Right ventricle myocardium superior (tissue), 1 donor: ENCODE data around the gene CD302. TPM values are rescaled to one million over a fixed set of nuclear protein-coding genes. Genes with fewer than 3 reads are reported as not detected.
"Not testable (repeated sequence)": the region's sequence is repeated elsewhere in the genome, so short reads cannot be mapped to it uniquely, and the experiment has no call there.

ENCODE experiments used
- ATAC-seq: fragments of 200-7000 bp; cut with Tn5 transposase; one replicate; pipeline ENCODE4 v1.9.1; 2020; ENCODE audit warnings: mild to moderate bottlenecking; ENCODE audit not compliant: poor library complexity
- DNase-seq: peaks from one replicate; pipeline ENCODE4 v3.0.0-alpha.2; 2020
- intact Hi-C: fragments of 100-400 bp; cut with DNase I; formaldehyde crosslinking; loops from one replicate; pipeline ENCODE4 v1.11.2; 2022
- total RNA-seq: library from RNA; stranded (reverse); fragmentation: NEBNext Ultra II Directional; extraction: Animal tissue kit (Norgen Biotek cat#: 25700); gene quantifications from one replicate; pipeline ENCODE4 v1.2.1, GENCODE V29; 2021
- donor health status: DM: no; HTN: yes; CAD: no; lungs with severe emphysema.

Gene CD302
- total RNA-seq, 1 donor from 2014 or later: 19.7 TPM

DNA sequence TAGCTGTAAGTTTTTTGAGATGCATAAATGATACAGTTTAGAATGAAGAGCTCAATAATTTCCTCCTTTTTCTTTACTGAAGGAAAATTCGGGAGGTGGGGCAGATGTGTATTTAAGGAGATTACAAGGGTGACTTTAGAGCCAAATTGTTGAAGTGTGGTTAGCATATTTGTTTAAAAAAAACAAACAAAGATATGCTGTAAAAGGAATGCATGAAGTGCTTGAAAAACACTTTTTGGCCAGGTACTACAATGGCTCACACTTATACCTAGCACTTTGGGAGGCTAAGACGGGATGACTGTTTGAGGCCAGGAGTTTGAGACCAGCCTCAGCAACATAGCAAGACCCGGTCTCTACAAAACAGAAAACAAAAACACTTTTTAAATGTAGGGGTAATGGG, 38.4 kb downstream of the CD302 start:
- DNase-seq (no peak), ATAC-seq (no peak)
- intact Hi-C loops: no loop called here

DNA sequence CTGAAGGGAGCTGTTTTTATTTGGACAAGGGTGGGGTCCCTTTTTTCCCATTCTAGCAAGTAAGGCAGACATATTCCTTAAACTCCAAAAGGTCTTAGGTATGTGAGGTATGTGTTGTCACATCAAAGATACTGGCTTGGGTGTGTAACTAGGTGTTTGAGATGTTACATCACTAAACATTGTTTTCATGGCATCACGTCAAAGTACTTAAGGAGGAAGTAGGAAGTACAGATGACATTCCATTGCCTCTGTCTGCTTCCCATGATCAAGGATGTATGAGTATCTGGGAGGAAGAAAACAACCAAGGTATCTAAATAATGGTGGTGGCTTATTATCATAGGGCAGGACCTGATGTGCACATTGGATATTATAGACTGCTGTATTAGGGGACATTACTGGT, 39.3 kb downstream of the CD302 start:
- DNase-seq (no peak), ATAC-seq (no peak)
- intact Hi-C loops: no loop called here

DNA sequence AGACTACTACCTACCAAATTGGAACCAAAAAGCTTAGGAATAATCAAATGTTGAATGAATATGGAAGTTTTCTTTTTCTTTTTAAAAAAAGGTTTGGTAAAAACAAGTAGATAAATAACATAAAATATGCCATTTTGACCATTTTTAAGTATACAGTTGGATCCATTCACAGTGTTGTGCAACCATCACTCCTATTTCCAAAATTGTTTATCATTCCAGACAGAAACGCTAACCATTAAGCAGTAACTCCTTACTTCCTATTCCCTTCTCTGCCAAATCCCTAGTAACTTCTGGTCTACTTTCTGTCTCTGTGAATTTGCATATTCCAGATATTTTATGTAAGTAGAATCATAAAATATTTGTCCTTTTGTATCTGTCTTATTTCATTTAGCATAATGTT, 39.8 kb downstream of the CD302 start:
- intact Hi-C loops: no loop called here
- DNase-seq (no peak), ATAC-seq (no peak)

DNA sequence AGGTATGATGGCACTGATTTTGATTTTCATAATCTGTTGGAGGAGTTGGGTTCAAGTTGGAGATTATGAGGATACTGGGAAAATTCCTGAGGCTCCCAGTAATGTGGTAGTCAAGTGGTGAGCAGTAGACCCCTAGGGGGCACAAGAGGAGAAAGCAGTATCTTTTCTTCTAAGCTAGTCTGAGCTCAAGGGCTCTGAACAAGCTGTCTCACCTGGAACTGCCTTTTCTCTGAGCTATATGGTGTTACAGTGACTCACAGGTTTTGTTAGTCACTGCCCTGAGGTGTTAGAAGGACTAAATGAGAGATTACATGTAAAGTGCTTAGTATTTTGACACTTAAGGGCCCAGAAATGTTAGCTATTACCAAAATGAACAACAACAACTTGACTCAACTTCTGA, 42.2 kb downstream of the CD302 start:
- intact Hi-C loops: no loop called here
- no peak for ATAC-seq
- DNase-seq: no peak

DNA sequence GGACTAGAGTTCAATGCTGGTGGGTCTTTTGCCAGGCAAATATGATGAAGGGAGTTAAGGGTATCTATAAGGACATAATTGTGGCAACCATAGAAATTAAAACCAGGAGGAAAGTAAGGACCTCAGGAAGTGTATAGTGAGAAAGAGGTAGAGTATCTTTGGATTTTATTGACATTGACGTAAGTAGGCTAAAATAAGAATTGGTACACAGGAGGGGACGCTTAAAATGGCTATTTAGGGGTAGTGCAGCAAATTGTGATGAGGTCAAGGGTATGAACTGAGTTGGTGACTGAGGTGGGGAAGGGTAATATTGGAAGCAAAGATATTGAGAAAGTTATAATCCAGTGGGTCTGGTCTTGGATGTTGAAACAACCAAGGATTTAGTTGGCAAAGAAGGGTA, 43.0 kb downstream of the CD302 start:
- intact Hi-C loops: no loop called here
- DNase-seq (no peak), ATAC-seq (peak; percentile 22)

DNA sequence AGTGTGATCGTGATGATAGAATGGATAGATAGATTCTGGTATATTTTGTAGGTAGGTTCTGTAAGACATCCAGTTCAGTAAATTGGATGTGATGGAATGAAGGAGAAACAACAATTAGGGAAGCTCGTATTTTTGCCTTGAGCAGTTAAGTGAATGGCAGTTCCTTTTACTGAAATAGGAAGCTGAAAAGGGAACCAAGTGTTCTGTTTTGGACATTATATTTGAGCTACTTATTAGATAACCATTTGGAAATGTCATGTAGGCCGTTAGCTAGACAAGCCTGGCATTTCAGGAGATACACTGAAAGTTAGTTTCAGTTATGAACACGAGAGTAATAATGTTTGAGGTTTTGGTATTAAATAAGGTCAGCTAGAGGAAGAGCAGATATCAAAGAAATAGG, 44.2 kb downstream of the CD302 start:
- intact Hi-C loops: no loop called here
- DNase-seq (no peak), ATAC-seq (peak; percentile 43)

DNA sequence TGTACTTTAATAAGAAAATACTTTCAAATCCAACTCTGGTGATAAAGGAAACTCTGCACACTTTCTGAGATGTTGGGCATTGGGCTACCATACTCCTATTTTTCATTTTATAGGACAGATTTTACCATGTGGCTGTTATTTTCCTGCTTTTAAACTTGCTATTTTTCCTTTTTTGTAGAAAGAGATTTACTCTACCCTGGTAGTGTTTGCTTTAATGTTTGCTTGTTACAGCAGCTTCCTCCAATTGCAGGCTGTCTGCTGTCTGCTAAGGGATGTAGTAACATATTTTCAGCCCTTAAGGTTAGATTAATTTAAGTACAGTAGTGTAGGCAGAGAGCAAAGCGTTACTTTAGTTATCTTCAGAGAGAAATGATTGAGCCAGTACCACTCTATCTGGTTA, 47.1 kb downstream of the CD302 start:
- intact Hi-C loops: no loop called here

DNA sequence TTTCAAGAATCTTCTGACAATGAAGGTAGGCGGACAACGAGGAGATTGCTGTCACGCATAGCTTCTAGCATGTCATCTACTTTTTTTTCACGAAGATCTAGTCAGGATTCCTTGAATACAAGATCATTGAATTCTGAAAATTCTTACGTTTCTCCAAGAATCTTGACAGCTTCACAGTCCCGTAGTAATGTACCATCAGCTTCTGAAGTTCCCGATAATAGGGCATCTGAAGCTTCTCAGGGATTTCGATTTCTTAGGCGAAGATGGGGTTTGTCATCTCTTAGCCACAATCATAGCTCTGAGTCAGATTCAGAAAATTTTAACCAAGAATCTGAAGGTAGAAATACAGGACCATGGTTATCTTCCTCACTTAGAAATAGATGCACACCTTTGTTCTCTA, 49.9 kb downstream of the CD302 start:
- ATAC-seq (no peak), DNase-seq (no peak)
- intact Hi-C loops: no loop called here

More for the DNA sequence above, 47.1 kb downstream of the CD302 start:
- DNase-seq (no peak), ATAC-seq (no peak)

DNA sequence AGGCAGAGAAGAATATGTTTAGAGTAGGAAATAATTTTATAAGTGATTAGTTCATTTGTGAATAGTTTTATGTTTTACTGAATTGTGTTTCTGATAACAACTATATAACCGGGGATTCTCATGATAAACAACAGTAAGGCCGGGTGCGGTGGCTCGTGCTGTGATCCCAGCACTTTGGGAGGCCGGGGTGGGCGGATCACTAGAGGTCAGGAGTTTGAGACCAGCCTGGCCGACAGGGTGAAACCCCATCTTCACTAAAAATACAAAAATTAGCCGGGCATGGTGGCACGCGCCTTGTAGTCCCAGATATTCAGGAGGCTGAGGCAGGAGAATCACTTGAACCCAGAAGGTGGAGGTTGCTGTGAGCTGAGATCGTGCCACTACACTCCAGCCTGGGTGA, 52.8 kb downstream of the CD302 start:
- DNase-seq, ATAC-seq, intact Hi-C loops: not testable (repeated sequence)

DNA sequence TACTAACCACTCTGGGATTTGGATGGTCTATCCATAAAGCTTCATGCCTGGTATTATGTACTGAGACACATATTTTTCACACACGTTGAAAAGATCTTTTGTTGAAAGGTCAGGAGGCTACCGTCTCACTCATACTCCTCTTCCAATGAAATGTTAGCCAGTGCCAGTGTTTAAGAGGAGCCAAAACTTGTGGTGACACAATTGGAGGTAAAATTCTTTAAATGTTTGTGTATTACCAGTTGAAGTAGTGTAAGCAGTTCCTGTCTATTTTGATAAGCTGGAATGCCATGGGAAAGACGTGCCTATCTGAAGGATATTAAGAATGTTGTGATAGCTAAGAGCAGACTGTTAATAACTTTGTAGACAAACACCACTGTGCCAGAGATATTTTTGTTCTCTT, 53.6 kb downstream of the CD302 start:
- intact Hi-C loops: no loop called here
- no peak for DNase-seq
- peak; percentile 95 for ATAC-seq

DNA sequence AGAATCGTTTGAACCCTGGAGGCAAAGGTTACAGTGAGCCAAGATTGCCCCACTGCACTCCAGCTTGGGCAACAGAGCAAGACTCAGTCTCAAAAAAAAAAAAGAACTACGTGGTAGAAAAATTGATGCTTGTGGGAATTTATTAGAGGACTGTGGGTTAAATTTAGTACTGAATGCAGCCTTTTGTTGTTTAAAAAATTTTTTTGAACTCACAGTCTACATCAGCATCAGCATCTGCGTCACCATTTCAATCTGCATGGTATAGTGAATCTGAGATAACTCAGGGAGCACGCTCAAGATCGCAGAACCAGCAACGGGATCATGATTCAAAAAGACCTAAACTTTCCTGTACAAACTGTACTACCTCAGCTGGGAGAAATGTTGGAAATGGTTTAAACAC, 55.2 kb downstream of the CD302 start:
- intact Hi-C loops: no loop called here
- no peak for ATAC-seq

DNA sequence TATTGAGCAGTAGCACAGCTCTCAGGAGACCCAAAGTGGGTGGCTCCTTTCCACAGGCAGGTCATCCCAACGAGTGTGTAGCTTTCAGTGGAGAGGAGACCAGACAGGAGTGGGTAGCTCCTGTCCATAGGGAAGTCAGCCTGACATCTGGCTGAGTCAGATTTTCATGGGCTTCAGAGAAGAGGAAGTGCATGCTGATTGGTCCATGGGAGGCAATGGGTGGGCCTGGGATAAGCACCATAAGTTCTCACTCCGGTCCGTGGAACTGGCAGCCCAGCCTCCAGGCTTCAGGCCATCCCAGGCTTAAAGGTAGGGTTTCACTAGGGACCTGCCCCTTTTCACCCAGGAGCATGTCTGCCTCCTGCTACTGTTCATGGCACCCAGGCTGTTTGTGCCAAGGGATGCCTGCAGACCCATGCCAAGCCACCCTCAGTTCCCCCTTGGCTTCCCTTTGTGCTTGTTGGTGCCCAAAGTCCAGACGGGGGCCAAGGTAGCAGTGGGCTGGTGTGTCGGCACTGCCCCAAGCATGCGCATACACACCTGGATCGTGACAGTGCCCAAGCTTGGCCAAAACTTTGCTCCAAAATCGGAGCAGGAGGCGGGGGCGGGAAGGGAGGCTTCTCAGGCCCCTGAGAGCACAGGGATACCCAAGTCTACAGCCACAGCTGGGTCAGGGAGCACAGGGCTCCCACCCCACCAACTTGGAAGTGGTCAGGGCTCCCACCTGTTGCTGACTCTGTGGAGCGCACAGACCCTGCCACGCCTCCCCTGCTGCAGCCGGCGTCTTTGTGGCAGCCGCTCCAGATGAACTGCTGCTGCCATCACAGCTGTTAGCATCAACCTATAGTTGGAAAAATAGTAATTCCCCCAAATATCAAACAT, 59.3 kb downstream of the CD302 start:
- DNase-seq (no peak), ATAC-seq (peak; percentile 11)
- intact Hi-C loops: no loop called here

More for the DNA sequence above, 55.2 kb downstream of the CD302 start:
- no peak for DNase-seq

DNA sequence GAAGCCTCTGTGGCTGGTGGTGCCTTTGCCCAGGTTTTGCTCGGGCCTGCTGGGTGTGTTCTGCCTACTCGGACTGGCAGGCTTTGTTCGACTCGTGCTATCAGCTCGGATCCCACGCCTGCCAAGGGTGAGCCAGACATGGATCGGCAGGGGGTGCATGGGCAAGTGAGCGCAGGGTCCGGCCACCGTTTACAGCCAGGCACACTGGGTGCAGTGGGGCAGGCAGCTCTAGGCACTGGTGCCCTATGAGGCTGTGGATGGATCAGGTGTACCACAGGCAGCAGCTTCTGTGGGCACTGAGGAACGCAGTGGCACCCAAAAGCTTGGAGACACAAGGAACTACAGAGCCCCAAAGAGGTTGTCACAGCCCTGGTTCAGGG, 60.1 kb downstream of the CD302 start:
- peak; percentile 73 for ATAC-seq
- peak; percentile 61 for DNase-seq
- intact Hi-C loops: no loop called here

DNA sequence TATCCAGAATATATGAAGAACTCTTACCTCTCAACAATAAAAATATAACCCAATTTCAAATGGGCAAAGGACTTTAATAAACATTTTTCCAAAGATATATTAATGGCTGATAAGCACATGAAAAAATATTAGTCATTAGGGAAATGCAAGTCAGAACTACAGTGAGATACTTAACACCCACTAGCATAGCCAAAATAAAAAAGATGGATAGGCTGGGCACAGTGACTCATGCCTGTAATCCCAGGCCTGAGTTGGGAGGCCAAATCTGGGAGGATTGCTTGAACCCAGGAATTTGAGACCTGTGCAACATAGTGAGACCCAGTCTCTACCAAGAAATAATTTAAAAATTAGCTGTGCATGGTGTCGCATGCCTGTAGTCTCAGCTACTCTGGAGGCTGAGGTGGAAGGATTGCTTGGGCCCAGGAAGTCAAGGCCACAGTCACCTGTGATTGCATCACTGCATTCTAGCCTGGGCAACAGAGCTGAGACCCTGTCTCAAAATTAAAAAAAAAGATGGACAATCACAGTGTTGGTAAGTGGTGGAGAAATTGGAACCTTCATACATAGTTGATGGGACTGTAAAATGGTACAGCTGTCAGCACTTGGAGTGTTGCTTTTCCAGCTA, 60.6 kb downstream of the CD302 start:
- no peak for ATAC-seq
- intact Hi-C loops: no loop called here
- no peak for DNase-seq

DNA sequence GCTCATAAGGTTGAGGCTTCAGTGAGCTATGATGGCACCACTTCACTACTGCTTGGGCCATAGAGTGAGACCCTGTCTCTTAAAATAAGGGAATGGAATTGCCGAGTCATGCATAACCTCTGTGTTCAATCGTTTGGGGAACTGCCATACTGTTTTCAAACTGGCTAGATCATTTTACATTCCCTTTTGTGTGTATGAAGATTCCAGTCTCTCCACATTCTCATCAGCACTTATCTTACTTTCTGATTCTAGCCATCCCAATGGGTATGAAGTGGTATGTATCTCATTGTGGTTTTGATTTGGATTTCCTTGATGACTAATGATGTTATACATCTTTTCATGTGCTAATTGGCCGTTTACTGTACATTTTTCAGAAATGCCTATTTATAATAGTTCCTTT, 62.0 kb downstream of the CD302 start:
- no peak for ATAC-seq

DNA sequence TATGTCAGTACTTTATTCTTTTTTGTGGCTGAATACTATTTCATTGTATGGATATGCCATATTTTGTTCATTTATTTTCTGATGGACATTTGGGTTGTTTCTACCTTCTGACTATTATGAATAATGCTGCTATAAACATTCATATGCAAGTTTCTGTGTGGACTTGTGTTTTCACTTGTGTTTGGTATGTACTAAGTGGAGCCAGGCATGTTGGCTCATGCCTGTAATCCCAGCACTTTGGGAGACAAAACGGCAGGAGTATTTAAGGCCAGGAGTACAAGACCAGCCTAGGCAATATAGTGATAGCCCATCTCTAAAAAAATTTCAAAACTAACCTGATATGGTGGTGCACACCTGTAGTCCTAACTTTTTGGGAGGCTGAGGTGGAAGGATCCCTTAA, 62.4 kb downstream of the CD302 start:
- DNase-seq: no peak
- intact Hi-C loops: no loop called here
- no peak for ATAC-seq

More for the DNA sequence above, 62.0 kb downstream of the CD302 start:
- intact Hi-C loops: no loop called here
- no peak for DNase-seq

DNA sequence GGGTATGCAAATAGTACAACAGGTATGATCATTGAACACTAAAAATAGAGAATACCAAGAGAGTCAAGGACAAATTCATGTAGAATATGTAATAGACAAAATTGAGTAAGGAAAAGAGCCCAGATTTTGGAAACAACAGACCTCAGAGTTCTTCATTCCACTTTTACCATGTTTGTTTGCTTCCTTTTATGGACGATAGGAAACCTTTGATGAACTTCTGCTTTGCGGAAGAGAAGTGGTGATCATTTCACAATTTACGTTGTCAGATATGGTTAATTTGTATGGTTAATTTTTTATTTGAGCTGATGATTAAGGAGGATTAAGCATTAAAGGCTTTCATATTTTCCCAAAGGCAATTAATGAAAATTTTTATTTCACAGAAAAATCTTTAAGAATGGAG, 69.4 kb downstream of the CD302 start:
- ATAC-seq (no peak), DNase-seq (no peak)
- intact Hi-C loops: no loop called here

DNA sequence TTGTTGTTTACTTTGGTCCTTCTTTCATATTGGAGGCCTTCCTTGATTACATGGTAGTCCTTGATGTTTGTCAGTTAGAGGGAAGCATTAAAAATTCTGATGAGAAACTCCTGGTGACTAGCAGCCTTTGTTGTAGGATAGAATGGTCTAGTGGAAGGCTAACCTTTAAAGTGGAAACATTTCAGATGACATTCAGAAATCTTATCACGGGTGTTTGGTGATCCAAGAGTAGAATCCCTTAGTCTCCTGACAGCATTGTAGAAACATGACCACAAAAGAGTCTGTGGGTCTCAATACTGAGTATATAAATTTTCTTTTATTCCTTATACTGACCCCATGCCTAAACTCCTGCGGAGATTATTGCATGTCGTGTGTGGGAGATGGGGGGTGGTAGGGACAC, 72.3 kb downstream of the CD302 start:
- intact Hi-C loops: no loop called here
- ATAC-seq: peak; percentile 50
- no peak for DNase-seq

DNA sequence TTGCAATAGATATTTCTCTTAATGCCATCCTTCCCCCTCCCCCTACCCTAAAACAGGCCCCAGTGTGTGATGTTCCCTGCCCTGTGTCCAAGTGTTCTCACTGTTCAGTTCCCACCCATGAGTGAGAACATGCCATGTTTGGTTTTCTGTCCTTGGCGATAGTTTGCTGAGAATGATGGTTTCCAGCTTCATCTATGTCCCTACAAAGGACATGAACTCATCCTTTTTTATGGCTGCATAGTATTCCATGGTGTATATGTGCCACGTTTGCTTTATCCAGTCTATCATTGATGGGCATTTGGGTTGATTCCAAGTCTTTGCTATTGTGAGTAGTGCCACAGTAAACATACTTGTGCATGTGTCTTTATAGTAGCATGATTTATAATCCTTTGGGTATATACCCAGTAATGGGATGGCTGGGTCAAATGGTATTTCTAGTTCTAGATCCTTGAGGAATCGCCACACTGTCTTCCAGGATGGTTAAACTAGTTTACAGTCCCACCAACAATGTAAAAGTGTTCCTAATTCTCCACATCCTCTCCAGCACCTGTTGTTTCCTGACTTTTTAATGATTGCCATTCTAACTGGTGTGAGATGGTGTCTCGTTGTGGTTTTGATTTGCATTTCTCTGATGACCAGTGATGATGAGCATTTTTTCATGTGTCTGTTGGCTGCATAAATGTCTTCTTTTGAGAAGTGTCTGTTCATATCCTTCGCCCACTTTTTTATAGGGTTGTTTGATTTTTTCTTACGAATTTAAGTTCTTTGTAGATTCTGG, 73.0 kb downstream of the CD302 start:
- DNase-seq, intact Hi-C loops, ATAC-seq: not testable (repeated sequence)

DNA sequence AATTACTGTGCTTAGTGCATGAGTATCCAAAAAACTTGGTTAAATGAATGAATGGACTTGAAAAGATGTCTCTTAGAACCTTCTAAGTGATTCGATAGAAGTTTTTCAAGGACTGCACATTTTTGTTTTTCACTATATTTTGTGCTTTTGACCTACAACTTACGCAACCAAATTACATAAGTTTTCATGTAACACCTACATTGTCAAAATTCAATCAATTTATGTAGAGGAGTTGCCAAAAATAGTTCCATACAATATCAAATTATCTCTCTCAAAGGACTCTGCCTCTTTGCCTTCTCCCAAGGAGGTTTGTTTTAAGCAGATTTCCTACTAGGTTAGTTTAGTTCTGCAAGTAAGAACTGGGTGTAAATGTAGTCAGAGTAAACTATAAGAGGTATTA, 75.4 kb downstream of the CD302 start:
- ATAC-seq: no peak
- intact Hi-C loops: no loop called here
- no peak for DNase-seq
